ENCODE measurements around the gene IKZF3.
"Not testable (repeated sequence)": the region's sequence is repeated elsewhere in the genome, so short reads cannot be mapped to it uniquely, and the experiment has no call there.

Gene IKZF3

DNA sequence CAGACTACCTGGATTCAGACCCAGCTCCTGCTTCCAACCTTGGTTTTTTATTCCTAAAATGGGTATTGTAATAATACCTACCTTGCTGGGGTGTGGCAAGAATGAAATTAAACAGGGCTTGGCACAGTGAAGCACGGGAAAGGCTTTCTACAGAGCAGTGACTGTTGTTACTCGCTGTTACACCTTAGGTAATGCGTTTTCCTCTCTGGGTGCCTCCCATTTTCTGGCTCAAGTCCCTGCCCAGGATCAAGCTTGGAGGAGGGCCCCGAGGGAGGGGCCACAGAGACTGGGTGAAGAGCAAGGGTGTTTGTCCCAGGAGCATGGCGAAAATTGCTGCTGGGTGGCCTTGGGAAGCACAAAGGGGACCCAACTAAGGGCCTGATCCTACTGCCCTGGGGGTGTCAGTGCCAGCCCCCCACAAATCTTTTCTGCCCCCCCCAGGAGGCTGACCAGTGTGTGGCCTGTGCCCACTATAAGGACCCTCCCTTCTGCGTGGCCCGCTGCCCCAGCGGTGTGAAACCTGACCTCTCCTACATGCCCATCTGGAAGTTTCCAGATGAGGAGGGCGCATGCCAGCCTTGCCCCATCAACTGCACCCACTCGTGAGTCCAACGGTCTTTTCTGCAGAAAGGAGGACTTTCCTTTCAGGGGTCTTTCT, 147.1 kb downstream of the IKZF3 start:
- DNase-seq (ENCODE audit: low read depth in 3 of 3) = no peak

DNA sequence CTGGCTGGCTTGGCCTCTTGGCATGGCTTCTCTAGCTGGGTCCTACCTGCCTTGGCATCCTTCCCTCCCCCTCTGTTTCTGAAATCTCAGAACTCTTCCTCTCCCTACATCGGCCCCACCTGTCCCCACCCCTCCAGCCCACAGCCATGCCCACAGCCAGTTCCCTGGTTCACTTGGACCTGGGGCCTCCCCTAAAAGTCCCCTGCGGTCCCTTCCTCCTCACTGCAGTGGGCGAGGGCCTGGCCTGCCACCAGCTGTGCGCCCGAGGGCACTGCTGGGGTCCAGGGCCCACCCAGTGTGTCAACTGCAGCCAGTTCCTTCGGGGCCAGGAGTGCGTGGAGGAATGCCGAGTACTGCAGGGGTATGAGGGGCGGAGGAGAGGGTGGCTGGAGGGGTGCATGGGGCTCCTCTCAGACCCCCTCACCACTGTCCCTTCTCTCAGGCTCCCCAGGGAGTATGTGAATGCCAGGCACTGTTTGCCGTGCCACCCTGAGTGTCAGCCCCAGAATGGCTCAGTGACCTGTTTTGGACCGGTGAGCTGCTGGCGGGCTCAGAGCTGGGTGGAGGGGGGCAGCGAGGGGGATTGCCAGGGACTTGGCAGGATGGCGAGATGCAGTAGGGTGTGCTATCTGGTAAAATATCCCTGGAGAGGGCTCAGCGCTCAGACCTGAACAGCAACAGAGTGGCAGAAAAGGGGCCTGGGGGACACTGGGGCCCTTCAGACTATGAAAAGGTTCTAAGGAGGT, 147.9 kb downstream of the IKZF3 start:
- DNase-seq (ENCODE audit: low read depth in 3 of 3) = no peak

DNA sequence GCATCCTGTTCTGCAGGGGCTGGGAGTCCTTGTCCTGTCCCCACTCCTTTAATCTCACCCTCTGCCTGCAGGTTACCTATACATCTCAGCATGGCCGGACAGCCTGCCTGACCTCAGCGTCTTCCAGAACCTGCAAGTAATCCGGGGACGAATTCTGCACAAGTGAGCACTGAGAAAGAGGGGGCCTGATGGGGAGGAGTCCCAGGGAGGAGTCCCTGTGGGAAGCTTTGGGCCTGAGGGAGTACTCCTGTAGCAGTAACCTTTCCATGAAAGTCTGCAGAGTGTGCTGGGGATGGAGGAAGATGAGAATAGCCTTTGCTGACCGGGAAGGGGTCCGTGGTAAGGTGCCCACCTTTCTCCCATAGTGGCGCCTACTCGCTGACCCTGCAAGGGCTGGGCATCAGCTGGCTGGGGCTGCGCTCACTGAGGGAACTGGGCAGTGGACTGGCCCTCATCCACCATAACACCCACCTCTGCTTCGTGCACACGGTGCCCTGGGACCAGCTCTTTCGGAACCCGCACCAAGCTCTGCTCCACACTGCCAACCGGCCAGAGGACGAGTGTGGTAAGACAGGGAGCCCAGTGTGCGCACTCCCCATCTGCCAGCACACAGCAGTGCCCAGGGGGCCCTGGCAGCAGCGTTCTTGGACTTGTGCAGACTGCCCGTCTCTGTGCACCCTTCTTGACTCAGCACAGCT, 148.6 kb downstream of the IKZF3 start:
- DNase-seq (ENCODE audit: low read depth in 3 of 3) = no peak

DNA sequence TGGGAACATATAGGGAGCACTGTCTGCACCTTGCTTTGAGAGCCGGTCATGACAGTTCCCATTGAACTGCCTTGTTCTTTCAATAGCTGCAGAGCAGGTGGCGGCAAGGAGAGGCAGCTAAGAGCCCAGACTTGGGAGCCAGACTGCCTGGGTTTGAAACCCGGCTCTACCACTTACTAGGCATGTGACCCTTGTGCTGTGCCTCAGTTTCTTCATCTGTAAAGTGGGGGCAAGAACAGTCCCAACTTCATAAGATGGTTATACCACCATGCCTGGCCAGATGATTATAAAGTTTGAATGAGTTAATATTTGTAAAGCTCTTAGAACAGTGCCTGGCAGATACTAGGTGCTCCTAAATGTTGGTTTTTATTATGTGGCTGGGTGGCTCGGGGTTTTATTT, 149.9 kb downstream of the IKZF3 start:
- no peak for DNase-seq (ENCODE audit: low read depth in 3 of 3)

- no peak for DNase-seq (ENCODE audit: low read depth in 3 of 3)
Observed at GRCh38 chr17:39711851-39712250, 152.3 kb downstream of the IKZF3 start.

DNA sequence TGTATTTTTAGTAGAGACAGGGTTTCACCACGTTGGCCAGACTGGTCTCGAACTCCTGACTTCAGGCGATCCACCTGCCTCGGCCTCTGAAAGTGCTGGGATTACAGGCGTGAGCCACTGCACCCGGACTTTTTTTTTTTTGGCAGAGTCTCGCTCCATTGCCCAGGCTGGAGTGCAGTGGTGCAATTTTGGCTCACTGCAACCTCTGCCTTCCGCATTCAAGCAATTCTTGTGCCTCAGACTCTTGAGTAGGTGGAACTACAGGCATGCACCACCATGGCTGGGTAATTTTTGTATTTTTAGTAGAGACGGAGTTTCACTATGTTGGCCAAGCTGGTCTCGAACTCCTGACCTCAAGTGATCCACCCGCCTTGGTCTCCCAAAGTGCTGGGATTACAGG, 153.0 kb downstream of the IKZF3 start:
- DNase-seq (ENCODE audit: low read depth in 3 of 3) = not testable (repeated sequence)

DNA sequence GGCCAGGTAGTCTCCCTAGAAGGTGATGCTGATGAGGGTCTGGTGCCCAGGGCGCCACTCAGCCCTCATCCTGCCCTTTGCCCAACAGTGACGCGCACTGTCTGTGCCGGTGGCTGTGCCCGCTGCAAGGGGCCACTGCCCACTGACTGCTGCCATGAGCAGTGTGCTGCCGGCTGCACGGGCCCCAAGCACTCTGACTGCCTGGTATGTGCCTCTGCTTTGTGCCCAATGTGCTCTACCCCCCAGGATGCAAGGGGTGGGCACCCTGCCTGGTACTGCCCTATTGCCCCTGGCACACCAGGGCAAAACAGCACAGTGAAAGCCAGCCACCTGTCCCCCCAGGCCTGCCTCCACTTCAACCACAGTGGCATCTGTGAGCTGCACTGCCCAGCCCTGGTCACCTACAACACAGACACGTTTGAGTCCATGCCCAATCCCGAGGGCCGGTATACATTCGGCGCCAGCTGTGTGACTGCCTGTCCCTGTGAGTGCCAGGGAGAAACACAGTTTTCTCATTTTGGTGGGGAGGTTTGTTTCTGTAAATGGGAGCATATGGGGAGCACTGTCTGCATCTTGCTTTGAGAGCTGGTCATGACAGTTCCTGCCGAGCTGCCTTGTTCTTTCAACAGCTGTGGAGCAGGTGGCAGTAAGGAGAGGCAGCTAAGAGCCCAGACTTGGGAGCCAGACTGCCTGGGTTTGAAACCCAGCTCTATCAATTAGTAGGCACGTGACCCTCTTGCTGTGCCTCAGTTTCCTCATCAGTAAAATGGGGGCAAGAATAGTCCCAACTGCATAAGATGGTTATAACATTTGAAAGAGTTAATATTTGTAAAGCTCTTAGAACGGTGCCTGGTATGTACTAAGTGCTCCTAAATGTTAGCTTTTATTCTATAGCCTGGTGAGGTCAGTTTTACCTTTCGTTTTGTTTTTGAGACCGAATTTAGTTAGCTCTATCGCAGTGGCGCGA, 153.8 kb downstream of the IKZF3 start:
- no peak for DNase-seq (ENCODE audit: low read depth in 3 of 3)

- DNase-seq (ENCODE audit: low read depth in 3 of 3) = no peak
Observed at GRCh38 chr17:39709319-39709997, 154.7 kb downstream of the IKZF3 start.

Measured in stimulated activated CD4-positive, alpha-beta T cell treated with anti-CD3 and anti-CD28 coated beads, TNF-alpha, amount 100 ng/mL, for 4 hours (primary cell).